ENCODE measurements around the gene NEURL4. TPM values are rescaled to one million over a fixed set of nuclear protein-coding genes. Genes with fewer than 3 reads are reported as not detected.

The NEURL4 gene
- total RNA-seq, 1 donor from 2014 or later: 61.5 TPM

GRCh38 chr17:7321466-7321865, 7.7 kb downstream of the NEURL4 start:
- H3K4me3 Mint-ChIP-seq: no peak overlapping the region
- H3K9me3 Mint-ChIP-seq: no peaks in the 10 kb centered on the region
- TF ChIP-seq, protein P1, sequence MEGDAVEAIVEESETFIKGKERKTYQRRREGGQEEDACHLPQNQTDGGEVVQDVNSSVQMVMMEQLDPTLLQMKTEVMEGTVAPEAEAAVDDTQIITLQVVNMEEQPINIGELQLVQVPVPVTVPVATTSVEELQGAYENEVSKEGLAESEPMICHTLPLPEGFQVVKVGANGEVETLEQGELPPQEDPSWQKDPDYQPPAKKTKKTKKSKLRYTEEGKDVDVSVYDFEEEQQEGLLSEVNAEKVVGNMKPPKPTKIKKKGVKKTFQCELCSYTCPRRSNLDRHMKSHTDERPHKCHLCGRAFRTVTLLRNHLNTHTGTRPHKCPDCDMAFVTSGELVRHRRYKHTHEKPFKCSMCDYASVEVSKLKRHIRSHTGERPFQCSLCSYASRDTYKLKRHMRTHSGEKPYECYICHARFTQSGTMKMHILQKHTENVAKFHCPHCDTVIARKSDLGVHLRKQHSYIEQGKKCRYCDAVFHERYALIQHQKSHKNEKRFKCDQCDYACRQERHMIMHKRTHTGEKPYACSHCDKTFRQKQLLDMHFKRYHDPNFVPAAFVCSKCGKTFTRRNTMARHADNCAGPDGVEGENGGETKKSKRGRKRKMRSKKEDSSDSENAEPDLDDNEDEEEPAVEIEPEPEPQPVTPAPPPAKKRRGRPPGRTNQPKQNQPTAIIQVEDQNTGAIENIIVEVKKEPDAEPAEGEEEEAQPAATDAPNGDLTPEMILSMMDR (conservative IDR thresholded peaks at IDR 0.05): no peak
- H3K27ac Mint-ChIP-seq: no peak overlapping the region
- H3K4me1 Mint-ChIP-seq (ENCODE audit: unreplicated experiment): no peaks in the 10 kb centered on the region
- H3K27me3 Mint-ChIP-seq: no peaks in the 10 kb centered on the region
- H3K36me3 Mint-ChIP-seq: peaks cover 4% of the 10 kb centered on the region
- DNase-seq (ENCODE audit: extremely low spot score, unreplicated experiment): no peak

GRCh38 chr17:7318121-7318860, 10.8 kb downstream of the NEURL4 start:
- TF ChIP-seq, protein P1 (conservative IDR thresholded peaks at IDR 0.05): no peak
- Mint-ChIP-seq H3K27ac (peak overlapping the region; percentile 75), H3K27me3 (no peaks in the 10 kb centered on the region), H3K36me3 (peaks cover 10% of the 10 kb centered on the region), H3K4me3 (peak overlapping the region; percentile 57), H3K9me3 (no peaks in the 10 kb centered on the region), H3K4me1 (ENCODE audit: unreplicated experiment) (peaks cover 10% of the 10 kb centered on the region)
- no peak for DNase-seq (ENCODE audit: extremely low spot score, unreplicated experiment)

DNA sequence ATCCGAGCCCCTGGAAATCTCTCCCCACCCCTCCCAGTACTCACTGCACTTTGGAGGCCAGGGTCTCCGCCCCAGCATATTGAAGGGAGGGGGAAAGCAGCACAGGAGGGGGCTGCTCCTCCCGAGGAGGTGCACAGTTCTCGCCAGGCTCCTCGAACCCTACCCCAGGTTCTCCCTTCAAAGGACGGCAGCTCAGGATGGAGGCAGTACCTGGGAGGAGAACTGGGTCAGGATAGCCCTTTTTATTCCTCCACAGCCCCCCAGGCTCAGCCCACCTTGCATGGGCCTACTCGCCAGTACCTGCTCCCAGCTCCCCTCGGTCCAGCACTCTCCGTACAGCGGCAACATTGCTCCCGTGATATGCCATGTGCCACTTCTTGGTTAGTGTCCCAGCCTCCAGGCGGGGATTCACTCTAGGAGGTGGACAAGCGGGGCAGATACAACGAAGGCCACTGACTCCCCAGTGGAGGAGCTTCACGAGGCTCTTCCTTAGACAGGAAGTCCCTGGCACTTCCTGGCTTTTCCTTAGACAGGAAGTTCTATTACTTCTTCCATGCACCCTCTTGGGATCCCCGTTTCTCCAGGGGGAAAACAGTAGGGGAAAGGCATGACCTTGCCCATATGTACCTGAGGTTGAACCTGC, 11.9 kb downstream of the NEURL4 start:
- H3K36me3 Mint-ChIP-seq: peaks cover 10% of the 10 kb centered on the region
- H3K4me3 Mint-ChIP-seq: peak overlapping the region; percentile 77
- no peak for DNase-seq (ENCODE audit: extremely low spot score, unreplicated experiment)
- peaks cover 19% of the 10 kb centered on the region for H3K4me1 Mint-ChIP-seq (ENCODE audit: unreplicated experiment)
- no peaks in the 10 kb centered on the region for H3K9me3 Mint-ChIP-seq
- TF ChIP-seq, protein P1 (conservative IDR thresholded peaks at IDR 0.05): no peak
- peak overlapping the region; percentile 75 for H3K27ac Mint-ChIP-seq
- no peaks in the 10 kb centered on the region for H3K27me3 Mint-ChIP-seq

DNA sequence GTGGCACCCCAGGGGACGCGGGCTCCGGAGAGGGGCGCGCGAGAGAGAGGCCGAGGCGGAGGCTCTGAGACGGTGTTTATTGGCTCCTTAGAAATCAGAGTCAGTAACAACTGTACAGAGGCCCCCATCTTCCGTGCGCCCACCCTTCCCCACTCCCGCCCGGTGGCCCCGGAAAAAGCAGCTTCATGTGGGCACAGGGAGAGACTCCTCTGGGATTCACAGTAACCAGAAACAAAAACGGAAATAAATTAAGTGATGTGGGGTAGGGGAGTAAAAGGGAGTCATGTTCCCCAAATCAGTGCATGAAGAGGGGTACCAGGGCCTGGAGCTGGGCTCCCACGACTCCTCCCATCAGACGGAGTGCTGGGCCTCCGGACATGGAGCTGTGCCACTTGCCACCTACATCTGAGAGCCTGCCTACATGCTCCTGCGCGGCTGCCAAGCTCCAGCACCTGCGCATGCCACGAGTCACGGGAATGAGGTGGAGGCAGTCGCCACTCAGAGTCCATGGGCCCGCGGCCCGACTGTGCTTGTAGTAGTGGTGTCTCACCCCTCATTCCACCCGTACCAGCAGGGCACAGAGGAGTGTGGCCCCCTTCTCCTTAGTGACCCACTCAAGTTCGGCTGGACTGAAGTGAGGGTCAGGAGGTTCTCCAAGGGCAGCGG, 13.4 kb downstream of the NEURL4 start:
- Mint-ChIP-seq H3K4me1 (ENCODE audit: unreplicated experiment) (peaks cover 21% of the 10 kb centered on the region), H3K36me3 (peaks cover 13% of the 10 kb centered on the region), H3K27ac (peak overlapping the region; percentile 80)

More for the DNA sequence above, 13.4 kb downstream of the NEURL4 start:
- no peak for DNase-seq (ENCODE audit: extremely low spot score, unreplicated experiment)
- H3K9me3 Mint-ChIP-seq: no peaks in the 10 kb centered on the region
- no peaks in the 10 kb centered on the region for H3K27me3 Mint-ChIP-seq
- TF ChIP-seq, protein P1 (conservative IDR thresholded peaks at IDR 0.05): no peak
- peak overlapping the region; percentile 80 for H3K4me3 Mint-ChIP-seq
